ENCODE measurements around the gene PRL. TPM values are rescaled to one million over a fixed set of nuclear protein-coding genes. Genes with fewer than 3 reads are reported as not detected.

Gene PRL
- total and polyA plus RNA-seq, 2 of the 8 experiments (the other 6 are each of a cell fraction or from before 2014, with no cell fraction given) = not detected

GRCh38 chr6:22325481-22325880, 28.6 kb upstream of the PRL start:
- Histone ChIP-seq H3K79me2 (ENCODE audit: control insufficient read depth in 1 of 2, insufficient read depth in 2 of 2, low read length in 2 of 2) (no peaks in the 10 kb centered on the region), H3K56ac (replicated peaks; ENCODE audit: insufficient read length, low read depth, low read length) (no peak overlapping the region), H4K5ac (ENCODE audit: insufficient read length, low read depth, low read length) (no peak overlapping the region), H2BK12ac (ENCODE audit: low read depth, low read length) (no peak overlapping the region), H3K14ac (ENCODE audit: insufficient read length) (no peak overlapping the region), H3K9ac (replicated peaks in 1 of 4; ENCODE audit: extremely low read depth in 1 of 4, low read depth in 3 of 4, low read length in 3 of 4) (no peak overlapping the region), H2BK5ac (ENCODE audit: low read depth, low read length) (no peak overlapping the region), H4K91ac (replicated peaks; ENCODE audit: insufficient read length, low read length) (no peak overlapping the region), H2BK20ac (ENCODE audit: low read length) (no peak overlapping the region), H3K27me3 (replicated peaks in 1 of 4; ENCODE audit: control insufficient read depth in 3 of 4, extremely low read depth in 1 of 4, insufficient read depth in 3 of 4, low read length in 3 of 4) (peaks cover 0 to 1% (median 0%) of the 10 kb centered on the region in 4 experiments; a peak in 1 of 7 replicates), H3K23ac (ENCODE audit: insufficient read length) (no peak overlapping the region), H3K4me1 (replicated peaks in 1 of 4; ENCODE audit: control insufficient read depth in 3 of 4, insufficient read depth in 4 of 4, low read length in 3 of 4) (no peaks in the 10 kb centered on the region), H2AFZ (ENCODE audit: low read length) (no peak overlapping the region), H4K20me1 (replicated peaks in 1 of 2; ENCODE audit: control insufficient read depth in 1 of 2, insufficient read depth in 2 of 2, low read length in 2 of 2) (no peaks in the 10 kb centered on the region), H3K18ac (ENCODE audit: extremely low read depth, low read length) (no peak overlapping the region), H2BK15ac (ENCODE audit: low read length) (no peak overlapping the region), H2BK120ac (replicated peaks; ENCODE audit: low read depth, low read length) (no peak overlapping the region), H3K23me2 (ENCODE audit: low read depth, low read length) (no peaks in the 10 kb centered on the region), H3K9me3 (ENCODE audit: insufficient read depth in 2 of 2, low read depth in 1 of 2, low read length in 1 of 2) (no peaks in the 10 kb centered on the region), H3K79me1 (ENCODE audit: low read depth, low read length) (no peaks in the 10 kb centered on the region), H3K4me2 (ENCODE audit: insufficient read depth in 1 of 2, low read depth in 2 of 2, low read length in 2 of 2) (no peak overlapping the region), H2AK5ac (ENCODE audit: low read depth, low read length) (no peak overlapping the region), H3K4ac (replicated peaks; ENCODE audit: insufficient read length, low read depth, low read length) (no peak overlapping the region), H3K36me3 (ENCODE audit: control insufficient read depth in 2 of 4, insufficient read depth in 4 of 4, low read length in 3 of 4) (no peaks in the 10 kb centered on the region), H4K8ac (ENCODE audit: extremely low read depth, insufficient read depth, low read length) (no peak overlapping the region), H3K27ac (ENCODE audit: low read depth, low read length) (no peak overlapping the region), H3K4me3 (ENCODE audit: extremely low read depth in 1 of 4, insufficient read depth in 2 of 4, low read depth in 3 of 4, low read length in 4 of 4) (no peak overlapping the region)
- ChIA-PET CTCF (ENCODE audit: partially characterized antibody) (interaction anchor here (0.5 kb wide), 1 partner anchor 411 kb away, joined by 3 read pairs; no protein-coding TSS in a partner anchor), POLR2A (ENCODE audit: partially characterized antibody) (no interaction called here)
- TF ChIP-seq, protein P1, sequence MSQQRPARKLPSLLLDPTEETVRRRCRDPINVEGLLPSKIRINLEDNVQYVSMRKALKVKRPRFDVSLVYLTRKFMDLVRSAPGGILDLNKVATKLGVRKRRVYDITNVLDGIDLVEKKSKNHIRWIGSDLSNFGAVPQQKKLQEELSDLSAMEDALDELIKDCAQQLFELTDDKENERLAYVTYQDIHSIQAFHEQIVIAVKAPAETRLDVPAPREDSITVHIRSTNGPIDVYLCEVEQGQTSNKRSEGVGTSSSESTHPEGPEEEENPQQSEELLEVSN (IDR thresholded peaks at IDR 0.05) = no peak
- TF ChIP-seq CHD1 (IDR thresholded peaks at IDR 0.05; ENCODE audit: low read depth, low read length) (no peak), SRF (IDR thresholded peaks at IDR 0.05; ENCODE audit: low read depth, low read length) (no peak), TAF7 (optimal IDR thresholded peaks at IDR 0.05; ENCODE audit: borderline replicate concordance, low read depth, low read length) (no peak), ASH2L (IDR thresholded peaks at IDR 0.05; ENCODE audit: low read length) (no peak), EZH2 (IDR thresholded peaks at IDR 0.05; ENCODE audit: low read depth, low read length, severe bottlenecking) (no peak), TAF1 (IDR thresholded peaks at IDR 0.05; ENCODE audit: low read depth, low read length) (no peak), KDM5A (IDR thresholded peaks at IDR 0.05; ENCODE audit: low read length) (no peak), GABPA (IDR thresholded peaks at IDR 0.05; ENCODE audit: borderline replicate concordance, insufficient read depth, low read length) (no peak), SAP30 (IDR thresholded peaks at IDR 0.05; ENCODE audit: insufficient read depth, insufficient replicate concordance, low read length) (no peak), CBX8 (IDR thresholded peaks at IDR 0.05; ENCODE audit: borderline replicate concordance, low read depth, low read length) (no peak)
- TF ChIP-seq, protein P2, sequence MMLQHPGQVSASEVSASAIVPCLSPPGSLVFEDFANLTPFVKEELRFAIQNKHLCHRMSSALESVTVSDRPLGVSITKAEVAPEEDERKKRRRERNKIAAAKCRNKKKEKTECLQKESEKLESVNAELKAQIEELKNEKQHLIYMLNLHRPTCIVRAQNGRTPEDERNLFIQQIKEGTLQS (IDR thresholded peaks at IDR 0.05; ENCODE audit: insufficient read depth, low read depth, low read length) = no peak
- DNase-seq (ENCODE audit: low read depth in 1 of 2, low spot score in 2 of 2) (no peak), FAIRE-seq (no peak)
